HL-60 (cell line): ENCODE data around the gene DOHH.

Experiments used
- DNase-seq, 2 experiments: peaks; one replicate each; pipeline ENCODE4 v3.0.0-alpha.2; 2010 to 2020; ENCODE audit warnings: low read depth in 1 of 2, low spot score in 1 of 2
- H3K27ac ChIP-seq: fragments of 250-450 bp; sonication (Bioruptor Pico); replicated peaks from 2 replicates; pipeline ENCODE4 v1.5.1; 2020; ENCODE audit warnings: mild to moderate bottlenecking, moderate library complexity
- H3K27me3 ChIP-seq: fragments of 250-450 bp; sonication (Bioruptor Pico); 2 replicates; pipeline ENCODE4 v1.5.1; 2021; ENCODE audit warnings: mild to moderate bottlenecking, moderate library complexity; ENCODE audit not compliant: insufficient read depth, poor library complexity, severe bottlenecking
- H3K4me3 ChIP-seq: replicated peaks from 2 replicates; pipeline ENCODE4 v1.5.1; 2011; ENCODE audit warnings: mild to moderate bottlenecking, control low read depth, low read length; ENCODE audit not compliant: insufficient read depth
- GABPA ChIP-seq: IDR thresholded peaks from 2 replicates; pipeline ENCODE4 v1.6.1; 2012; ENCODE audit warnings: low read depth
- POLR2AphosphoS5 ChIP-seq: IDR thresholded peaks from 2 replicates; pipeline ENCODE4 v1.6.1; 2012; ENCODE audit warnings: low read depth
- REST ChIP-seq: IDR thresholded peaks from 2 replicates; pipeline ENCODE4 v1.6.1; 2012; ENCODE audit warnings: low read depth; ENCODE audit not compliant: insufficient replicate concordance
- SPI1 ChIP-seq: IDR thresholded peaks from 2 replicates; pipeline ENCODE4 v1.6.1; 2012; ENCODE audit warnings: low read depth, mild to moderate bottlenecking, borderline replicate concordance
- TF ChIP-seq, protein P1 (sequence below): IDR thresholded peaks from one replicate; pipeline ENCODE4 v1.5.1; 2011; ENCODE audit warnings: low read length, control low read depth, inconsistent platforms; ENCODE audit not compliant: insufficient read depth

DOHH gene

GRCh38 chr19:3524904-3525451 is 24.5 kb upstream of the DOHH start:
- TF ChIP-seq, protein P1, sequence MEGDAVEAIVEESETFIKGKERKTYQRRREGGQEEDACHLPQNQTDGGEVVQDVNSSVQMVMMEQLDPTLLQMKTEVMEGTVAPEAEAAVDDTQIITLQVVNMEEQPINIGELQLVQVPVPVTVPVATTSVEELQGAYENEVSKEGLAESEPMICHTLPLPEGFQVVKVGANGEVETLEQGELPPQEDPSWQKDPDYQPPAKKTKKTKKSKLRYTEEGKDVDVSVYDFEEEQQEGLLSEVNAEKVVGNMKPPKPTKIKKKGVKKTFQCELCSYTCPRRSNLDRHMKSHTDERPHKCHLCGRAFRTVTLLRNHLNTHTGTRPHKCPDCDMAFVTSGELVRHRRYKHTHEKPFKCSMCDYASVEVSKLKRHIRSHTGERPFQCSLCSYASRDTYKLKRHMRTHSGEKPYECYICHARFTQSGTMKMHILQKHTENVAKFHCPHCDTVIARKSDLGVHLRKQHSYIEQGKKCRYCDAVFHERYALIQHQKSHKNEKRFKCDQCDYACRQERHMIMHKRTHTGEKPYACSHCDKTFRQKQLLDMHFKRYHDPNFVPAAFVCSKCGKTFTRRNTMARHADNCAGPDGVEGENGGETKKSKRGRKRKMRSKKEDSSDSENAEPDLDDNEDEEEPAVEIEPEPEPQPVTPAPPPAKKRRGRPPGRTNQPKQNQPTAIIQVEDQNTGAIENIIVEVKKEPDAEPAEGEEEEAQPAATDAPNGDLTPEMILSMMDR = no peak
- no peak for TF ChIP-seq GABPA
- no peak for TF ChIP-seq SPI1
- no peak for TF ChIP-seq REST
- TF ChIP-seq POLR2AphosphoS5 = no peak
- no peak overlapping the region for H3K27ac ChIP-seq
- no peak for DNase-seq
- H3K4me3 ChIP-seq = no peak overlapping the region
- H3K27me3 ChIP-seq = no peaks in the 10 kb centered on the region

- no peak overlapping the region for H3K27ac ChIP-seq
- no peak for TF ChIP-seq SPI1
- TF ChIP-seq, protein P1 = no peak
- no peak for TF ChIP-seq GABPA
- TF ChIP-seq POLR2AphosphoS5 = no peak
- TF ChIP-seq REST = no peak
- no peak for DNase-seq
- no peaks in the 10 kb centered on the region for H3K27me3 ChIP-seq
- H3K4me3 ChIP-seq = no peak overlapping the region
Measured at GRCh38 chr19:3524078-3524842, 23.8 kb upstream of the DOHH start.

DNA sequence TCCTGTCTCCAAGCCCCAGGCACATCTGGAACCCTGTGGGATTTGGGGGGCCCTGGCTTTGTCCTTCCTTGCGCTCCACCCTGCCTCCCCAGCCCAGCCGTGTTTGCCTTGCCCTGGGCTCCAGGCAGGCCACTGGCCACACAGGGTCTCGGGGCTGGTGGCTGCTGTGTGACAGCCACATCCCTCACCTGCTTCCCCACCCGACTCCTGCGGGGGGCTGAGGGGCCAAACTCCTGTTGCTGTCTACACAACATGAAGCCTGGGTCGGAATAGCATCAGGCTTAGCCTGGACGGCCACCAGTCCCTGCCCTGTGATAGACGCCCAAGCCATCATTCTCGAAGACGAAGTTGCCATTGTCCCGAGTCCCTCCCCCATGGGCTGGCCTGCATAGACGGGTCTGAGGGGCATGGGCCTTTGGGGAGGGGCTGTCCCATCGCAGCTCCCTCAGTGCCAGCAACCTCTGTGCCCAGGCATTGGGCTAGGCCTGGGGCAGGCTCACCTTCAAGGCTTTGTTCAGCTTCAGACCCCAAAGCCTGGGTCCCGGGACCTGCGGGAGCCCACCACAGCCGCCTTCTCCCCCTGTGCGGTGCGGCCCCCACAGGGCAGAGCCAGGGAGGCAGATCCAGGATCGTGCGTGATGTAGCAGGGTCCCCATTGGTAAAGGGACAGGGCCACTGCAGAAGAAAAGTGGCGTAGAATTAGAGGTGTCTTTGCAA is 23.0 kb upstream of the DOHH start:
- TF ChIP-seq, protein P1 = no peak
- TF ChIP-seq SPI1 (no peak), GABPA (no peak), POLR2AphosphoS5 (no peak), REST (no peak)
- DNase-seq = no peak
- Histone ChIP-seq H3K27me3 (no peaks in the 10 kb centered on the region), H3K4me3 (no peak overlapping the region), H3K27ac (no peak overlapping the region)
